Measurements from ENCODE around the gene OCA2.

The OCA2 gene

DNA sequence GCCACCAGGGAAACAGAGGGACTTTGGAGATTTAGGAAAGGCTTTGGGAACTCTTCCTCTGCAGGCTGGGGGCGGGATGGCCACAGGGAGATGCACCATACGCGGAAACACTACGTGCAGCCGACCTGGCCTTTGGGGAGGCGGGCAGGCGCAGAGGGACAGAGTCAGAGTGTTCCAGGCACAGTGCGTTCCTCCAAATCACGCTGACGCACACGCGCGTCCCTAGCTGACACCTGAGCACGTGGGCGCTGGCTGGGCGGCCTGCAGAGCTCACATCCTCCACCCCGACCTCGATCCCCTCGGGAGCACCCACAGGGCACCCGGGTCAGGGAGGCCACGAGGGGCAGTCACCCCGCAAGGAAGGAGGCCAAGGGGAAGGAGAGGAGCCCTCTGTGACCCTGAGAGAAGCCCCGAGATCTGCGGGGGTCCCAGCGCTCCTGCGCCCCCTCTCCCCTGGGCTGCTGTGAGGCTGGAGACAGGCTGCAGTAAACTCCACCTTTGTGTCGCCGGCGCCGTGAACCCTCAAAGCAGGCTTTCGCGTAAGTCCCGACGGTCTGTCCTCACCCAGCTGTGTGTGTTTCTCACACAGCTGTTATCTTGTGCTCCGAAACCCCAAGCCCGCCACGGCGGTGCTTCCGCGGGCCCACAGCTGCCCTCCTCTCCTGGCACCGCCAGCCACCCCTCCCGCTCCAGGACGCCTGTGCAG, 196.3 kb downstream of the OCA2 start:
- H3K36me3 ChIP-seq (replicated peaks) = no peaks in the 10 kb centered on the region
- no peaks in the 10 kb centered on the region for H3K4me1 ChIP-seq
- DNase-seq (ENCODE audit: low spot score in 2 of 2) = no peak
- no peaks in the 10 kb centered on the region for H3K27me3 ChIP-seq (ENCODE audit: low read depth)
- in situ Hi-C loops (cut with MboI; ENCODE audit: low sequenced_read_pairs) = no loop called here
- no peak overlapping the region for H3K4me3 ChIP-seq
- H3K9me3 ChIP-seq = no peaks in the 10 kb centered on the region

DNA sequence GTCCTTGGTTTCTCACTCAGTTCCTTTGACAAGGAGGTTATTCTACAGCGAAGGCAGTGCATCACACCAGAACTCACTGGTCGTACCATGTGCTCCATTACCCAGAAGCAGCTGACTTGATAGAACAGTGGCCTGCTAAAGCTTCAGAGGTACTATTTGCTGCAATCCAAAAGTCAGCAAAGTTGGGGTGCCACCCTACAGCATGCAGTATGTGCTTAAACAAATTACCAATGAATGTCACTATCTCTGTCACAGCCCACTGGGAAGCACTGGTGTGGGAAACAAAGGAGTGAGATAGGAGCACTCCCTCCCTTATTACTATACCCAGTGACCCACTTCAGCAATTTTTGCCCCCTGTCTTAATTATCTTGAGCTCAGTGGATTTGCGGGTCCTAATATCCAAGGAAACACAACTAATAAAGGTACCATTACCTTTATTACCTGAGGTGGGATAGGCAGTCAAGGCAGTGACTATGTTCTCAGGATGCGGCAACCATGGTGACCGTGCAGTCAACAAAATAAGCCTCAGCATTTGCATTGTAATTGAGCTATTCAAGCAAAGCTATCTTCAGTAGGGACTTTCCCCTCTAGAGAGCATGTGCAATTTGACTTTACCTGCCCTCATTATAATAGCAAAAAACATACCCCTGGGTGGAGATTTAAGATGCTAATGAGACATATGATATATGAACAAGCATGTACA, 199.4 kb downstream of the OCA2 start:
- Histone ChIP-seq H3K9me3 (no peaks in the 10 kb centered on the region), H3K36me3 (replicated peaks) (no peaks in the 10 kb centered on the region), H3K27me3 (ENCODE audit: low read depth) (no peaks in the 10 kb centered on the region), H3K4me3 (no peak overlapping the region), H3K4me1 (no peaks in the 10 kb centered on the region)
- in situ Hi-C loops (cut with MboI; ENCODE audit: low sequenced_read_pairs) = no loop called here
- no peak for DNase-seq (ENCODE audit: low spot score in 2 of 2)

DNA sequence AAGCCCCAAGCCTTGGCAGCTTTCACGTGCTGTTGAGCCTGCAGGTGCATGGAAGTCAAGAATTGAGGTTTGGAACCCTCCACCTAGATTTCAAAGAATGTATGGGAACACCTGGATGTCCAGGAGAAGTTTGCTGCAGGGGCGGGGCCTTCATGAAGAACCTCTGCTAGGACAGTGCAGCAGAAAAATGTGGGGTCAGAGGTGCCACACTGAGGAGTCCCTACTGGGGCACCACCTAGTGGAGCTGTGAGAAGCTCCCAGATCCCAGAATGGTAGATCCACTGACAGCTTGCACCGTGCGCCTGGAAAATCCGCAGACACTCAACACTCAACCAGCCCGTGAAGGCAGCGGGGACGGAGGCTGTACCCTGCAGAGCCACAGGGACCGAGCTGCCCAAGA, 201.6 kb downstream of the OCA2 start:
- in situ Hi-C loops (cut with MboI; ENCODE audit: low sequenced_read_pairs) = no loop called here
- DNase-seq (ENCODE audit: low spot score in 2 of 2) = no peak
- H3K4me1 ChIP-seq = no peaks in the 10 kb centered on the region
- H3K9me3 ChIP-seq = no peaks in the 10 kb centered on the region
- H3K36me3 ChIP-seq (replicated peaks) = no peaks in the 10 kb centered on the region
- H3K4me3 ChIP-seq = no peak overlapping the region
- no peaks in the 10 kb centered on the region for H3K27me3 ChIP-seq (ENCODE audit: low read depth)

DNA sequence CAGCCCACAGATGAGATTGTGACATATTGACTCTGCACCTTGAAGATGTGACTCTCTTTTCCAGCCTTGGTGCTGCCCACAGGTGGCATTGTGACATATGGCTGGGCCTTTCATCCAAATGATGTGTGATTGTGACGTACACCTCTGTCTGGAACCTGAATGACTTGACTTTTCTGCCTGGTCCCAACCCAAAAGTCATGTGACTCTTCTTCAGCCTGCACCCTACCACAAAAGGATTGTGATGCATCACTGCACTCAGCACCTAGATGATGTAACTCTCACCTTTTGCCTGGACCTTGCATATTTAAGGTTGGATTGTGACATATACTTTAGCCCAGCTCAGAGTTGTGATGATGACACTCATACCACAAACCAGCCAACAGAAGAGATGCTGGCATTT, 204.5 kb downstream of the OCA2 start:
- no peak for DNase-seq (ENCODE audit: low spot score in 2 of 2)
- in situ Hi-C loops (cut with MboI; ENCODE audit: low sequenced_read_pairs) = no loop called here
- Histone ChIP-seq H3K36me3 (replicated peaks) (no peaks in the 10 kb centered on the region), H3K4me1 (no peaks in the 10 kb centered on the region), H3K27me3 (ENCODE audit: low read depth) (no peaks in the 10 kb centered on the region), H3K4me3 (no peak overlapping the region), H3K9me3 (no peaks in the 10 kb centered on the region)

DNA sequence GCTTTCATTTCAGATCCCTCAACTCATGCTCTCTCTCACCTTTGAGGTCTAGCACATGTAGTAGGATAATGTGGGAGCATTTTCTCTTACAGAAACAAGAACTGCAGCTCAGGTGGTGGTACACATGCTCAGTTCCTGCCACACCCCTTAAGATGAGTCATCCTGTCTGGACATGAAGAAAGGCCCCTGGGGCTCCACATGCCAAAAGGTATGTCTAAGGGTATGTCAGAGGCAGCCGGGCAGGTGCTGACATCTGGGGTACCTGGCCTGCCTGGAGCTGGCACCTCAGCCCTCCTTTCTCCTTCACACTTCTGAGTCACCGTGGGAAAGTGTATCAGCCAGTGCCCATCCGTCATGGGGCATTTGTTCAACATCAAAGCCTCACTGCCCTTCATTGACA, 209.9 kb downstream of the OCA2 start:
- Histone ChIP-seq H3K9me3 (no peaks in the 10 kb centered on the region), H3K27me3 (ENCODE audit: low read depth) (no peaks in the 10 kb centered on the region), H3K4me3 (no peak overlapping the region), H3K4me1 (no peaks in the 10 kb centered on the region), H3K36me3 (replicated peaks) (no peaks in the 10 kb centered on the region)
- no peak for DNase-seq (ENCODE audit: low spot score in 2 of 2)
- in situ Hi-C loops (cut with MboI; ENCODE audit: low sequenced_read_pairs) = no loop called here

DNA sequence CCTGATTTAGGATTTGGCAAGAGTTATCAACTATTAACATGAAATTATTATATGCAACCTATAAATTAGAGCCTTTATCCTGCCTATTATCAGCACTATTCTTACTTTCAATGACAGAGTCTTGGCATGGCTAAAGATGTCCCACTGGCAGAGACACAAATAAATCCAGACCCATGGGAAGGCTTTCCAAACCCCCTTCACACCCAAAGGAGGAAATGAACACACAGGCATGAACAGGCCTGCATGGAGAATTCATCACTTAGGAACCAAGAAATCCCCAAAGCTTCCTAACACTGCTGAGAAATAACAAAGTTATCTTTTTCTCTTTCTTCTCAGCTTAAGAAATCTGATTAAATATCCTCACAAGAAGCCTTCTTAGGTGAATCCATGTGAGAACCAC, 213.9 kb downstream of the OCA2 start:
- in situ Hi-C loops (cut with MboI; ENCODE audit: low sequenced_read_pairs) = no loop called here
- no peaks in the 10 kb centered on the region; the same call in 1 of the 2 replicates for H3K9me3 ChIP-seq

DNA sequence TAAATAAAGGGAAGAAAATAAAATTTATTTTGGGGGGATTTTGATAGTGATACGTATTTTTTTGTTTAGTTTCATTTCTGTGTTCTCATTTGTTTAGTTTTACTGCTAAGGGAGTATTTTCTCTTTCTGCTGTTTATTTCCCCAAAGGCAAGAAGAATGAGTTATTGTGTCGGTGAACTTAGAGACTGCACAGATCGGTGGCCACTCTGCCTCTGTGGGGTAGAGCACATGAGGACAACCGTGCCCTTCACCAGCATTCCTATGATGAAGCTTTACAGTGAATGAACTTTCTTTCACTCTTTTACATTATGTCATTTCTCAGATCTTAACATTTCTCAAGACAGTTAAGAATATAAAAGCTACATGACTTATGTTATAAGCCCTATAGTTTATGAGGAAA, 214.4 kb downstream of the OCA2 start:
- H3K4me1 ChIP-seq = no peaks in the 10 kb centered on the region
- H3K9me3 ChIP-seq = no peaks in the 10 kb centered on the region; the same call in 1 of the 2 replicates
- H3K36me3 ChIP-seq (replicated peaks) = no peaks in the 10 kb centered on the region
- no peak for DNase-seq (ENCODE audit: low spot score in 2 of 2)
- in situ Hi-C loops (cut with MboI; ENCODE audit: low sequenced_read_pairs) = no loop called here
- no peak overlapping the region for H3K4me3 ChIP-seq
- no peaks in the 10 kb centered on the region for H3K27me3 ChIP-seq (ENCODE audit: low read depth)

More for the DNA sequence above, 213.9 kb downstream of the OCA2 start:
- H3K4me3 ChIP-seq = no peak overlapping the region
- no peaks in the 10 kb centered on the region for H3K36me3 ChIP-seq (replicated peaks)
- no peaks in the 10 kb centered on the region for H3K4me1 ChIP-seq
- DNase-seq (ENCODE audit: low spot score in 2 of 2) = no peak
- no peaks in the 10 kb centered on the region for H3K27me3 ChIP-seq (ENCODE audit: low read depth)

DNA sequence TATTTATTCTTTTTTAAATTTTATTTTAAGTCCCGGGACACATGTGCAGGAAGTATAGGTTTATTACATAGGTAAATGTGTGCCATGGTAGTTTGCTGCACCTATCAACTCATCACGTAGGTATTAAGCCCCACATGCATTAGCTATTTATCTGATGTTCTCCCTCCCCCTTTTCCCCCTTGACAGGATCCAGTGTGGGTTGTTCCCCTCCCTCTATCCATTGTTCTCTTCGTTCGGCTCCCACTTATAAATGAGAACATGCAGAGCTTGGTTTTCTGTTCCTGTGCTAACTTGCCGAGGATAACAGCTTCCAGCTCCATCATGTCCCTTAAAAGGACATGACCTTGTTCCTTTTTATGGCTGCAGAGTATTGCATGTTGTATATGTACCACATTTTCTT, 220.3 kb downstream of the OCA2 start:
- Histone ChIP-seq H3K4me1 (no peaks in the 10 kb centered on the region), H3K27me3 (ENCODE audit: low read depth) (no peaks in the 10 kb centered on the region), H3K9me3 (no peaks in the 10 kb centered on the region; the same call in 1 of the 2 replicates), H3K36me3 (replicated peaks) (no peaks in the 10 kb centered on the region), H3K4me3 (no peak overlapping the region)
- no peak for DNase-seq (ENCODE audit: low spot score in 2 of 2)
- in situ Hi-C loops (cut with MboI; ENCODE audit: low sequenced_read_pairs) = no loop called here

DNA sequence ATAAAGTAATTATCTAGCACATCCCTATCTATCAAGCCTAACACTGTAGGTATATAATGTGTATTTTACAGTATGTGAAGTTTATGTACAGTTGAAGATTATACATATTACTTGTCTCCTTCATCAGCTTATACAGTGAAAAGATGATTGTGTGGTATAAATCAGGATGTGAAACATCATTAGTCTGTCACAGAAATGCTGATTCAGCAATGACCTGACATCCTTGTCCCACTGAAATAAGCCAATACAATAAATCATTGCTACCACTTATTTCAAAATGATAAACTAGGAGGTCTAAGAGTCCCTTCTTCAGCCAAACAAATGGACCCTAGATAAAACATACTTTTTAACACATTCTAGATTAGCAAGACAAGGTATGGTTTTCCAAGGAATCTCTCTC, 225.3 kb downstream of the OCA2 start:
- H3K36me3 ChIP-seq (replicated peaks) = no peaks in the 10 kb centered on the region
- no peaks in the 10 kb centered on the region for H3K27me3 ChIP-seq (ENCODE audit: low read depth)
- no peak for DNase-seq (ENCODE audit: low spot score in 2 of 2)
- H3K4me3 ChIP-seq = no peak overlapping the region
- no peaks in the 10 kb centered on the region for H3K4me1 ChIP-seq
- no peaks in the 10 kb centered on the region for H3K9me3 ChIP-seq
- in situ Hi-C loops (cut with MboI; ENCODE audit: low sequenced_read_pairs) = no loop called here

DNA sequence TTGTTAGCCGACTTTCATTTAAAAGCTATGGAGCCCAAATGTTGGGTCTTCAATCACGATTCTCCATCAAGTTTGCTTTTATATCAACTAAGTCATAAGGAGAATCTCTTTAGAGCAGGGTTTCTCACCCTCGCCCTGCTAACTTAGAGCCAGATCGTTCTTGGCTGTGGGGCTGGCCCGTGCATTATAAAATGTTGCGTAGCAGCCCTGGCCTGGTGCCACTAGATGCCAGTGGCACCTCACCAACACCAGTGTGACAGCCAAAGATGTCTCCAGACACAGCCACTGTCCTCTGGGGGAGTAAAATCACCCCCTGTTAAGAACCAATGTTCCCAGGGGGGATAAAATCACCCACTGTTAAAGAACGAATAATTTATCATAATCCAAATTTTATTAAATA, 226.1 kb downstream of the OCA2 start:
- in situ Hi-C loops (cut with MboI; ENCODE audit: low sequenced_read_pairs) = no loop called here
- H3K27me3 ChIP-seq (ENCODE audit: low read depth) = no peaks in the 10 kb centered on the region
- H3K9me3 ChIP-seq = no peaks in the 10 kb centered on the region
- H3K4me3 ChIP-seq = no peak overlapping the region
- no peaks in the 10 kb centered on the region for H3K4me1 ChIP-seq
- DNase-seq (ENCODE audit: low spot score in 2 of 2) = no peak
- no peaks in the 10 kb centered on the region for H3K36me3 ChIP-seq (replicated peaks)

DNA sequence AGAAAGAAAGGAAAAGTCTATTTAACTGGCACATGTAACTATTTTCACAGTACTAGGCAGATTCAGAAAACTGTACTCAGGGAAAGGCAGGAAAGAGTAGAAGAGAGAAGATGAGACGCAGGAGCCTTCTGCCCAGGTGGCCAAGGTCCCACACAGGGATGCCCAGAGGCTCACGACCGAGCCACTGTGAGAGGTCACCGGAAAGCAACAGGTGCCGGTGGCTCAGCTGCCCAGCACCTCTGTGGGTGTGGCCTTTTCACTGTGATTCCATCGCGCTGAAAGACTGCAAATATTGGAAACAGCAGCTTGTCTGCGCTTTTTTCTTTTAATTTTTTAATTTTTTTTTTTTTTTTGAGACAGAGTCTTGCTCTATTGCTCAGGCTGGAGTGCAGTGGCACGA, 226.8 kb downstream of the OCA2 start:
- no peak for DNase-seq (ENCODE audit: low spot score in 2 of 2)
- H3K9me3 ChIP-seq = no peaks in the 10 kb centered on the region
- in situ Hi-C loops (cut with MboI; ENCODE audit: low sequenced_read_pairs) = no loop called here

DNA sequence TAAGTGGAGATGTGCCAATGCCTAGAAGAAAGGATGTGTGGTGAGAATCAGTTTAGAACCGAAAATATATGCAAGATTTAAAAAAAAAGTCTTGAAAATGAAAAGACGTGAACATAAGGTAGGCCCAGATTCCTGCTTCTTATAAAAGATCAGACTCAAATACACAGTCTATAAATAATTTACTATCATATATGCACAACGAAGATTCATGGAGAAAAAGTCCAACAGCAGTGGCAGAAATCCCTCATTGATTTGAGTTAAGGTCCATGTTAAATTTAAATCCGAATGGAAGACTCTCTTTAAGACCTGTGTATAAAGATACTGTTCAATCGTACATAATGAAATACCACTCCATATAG, 227.2 kb downstream of the OCA2 start:
- no peaks in the 10 kb centered on the region for H3K27me3 ChIP-seq (ENCODE audit: low read depth)
- no peaks in the 10 kb centered on the region for H3K9me3 ChIP-seq
- H3K36me3 ChIP-seq (replicated peaks) = no peaks in the 10 kb centered on the region
- no peaks in the 10 kb centered on the region for H3K4me1 ChIP-seq
- no peak overlapping the region for H3K4me3 ChIP-seq
- in situ Hi-C loops (cut with MboI; ENCODE audit: low sequenced_read_pairs) = no loop called here
- no peak for DNase-seq (ENCODE audit: low spot score in 2 of 2)

More for the DNA sequence above, 226.8 kb downstream of the OCA2 start:
- Histone ChIP-seq H3K27me3 (ENCODE audit: low read depth) (no peaks in the 10 kb centered on the region), H3K4me1 (no peaks in the 10 kb centered on the region), H3K4me3 (no peak overlapping the region), H3K36me3 (replicated peaks) (no peaks in the 10 kb centered on the region)

DNA sequence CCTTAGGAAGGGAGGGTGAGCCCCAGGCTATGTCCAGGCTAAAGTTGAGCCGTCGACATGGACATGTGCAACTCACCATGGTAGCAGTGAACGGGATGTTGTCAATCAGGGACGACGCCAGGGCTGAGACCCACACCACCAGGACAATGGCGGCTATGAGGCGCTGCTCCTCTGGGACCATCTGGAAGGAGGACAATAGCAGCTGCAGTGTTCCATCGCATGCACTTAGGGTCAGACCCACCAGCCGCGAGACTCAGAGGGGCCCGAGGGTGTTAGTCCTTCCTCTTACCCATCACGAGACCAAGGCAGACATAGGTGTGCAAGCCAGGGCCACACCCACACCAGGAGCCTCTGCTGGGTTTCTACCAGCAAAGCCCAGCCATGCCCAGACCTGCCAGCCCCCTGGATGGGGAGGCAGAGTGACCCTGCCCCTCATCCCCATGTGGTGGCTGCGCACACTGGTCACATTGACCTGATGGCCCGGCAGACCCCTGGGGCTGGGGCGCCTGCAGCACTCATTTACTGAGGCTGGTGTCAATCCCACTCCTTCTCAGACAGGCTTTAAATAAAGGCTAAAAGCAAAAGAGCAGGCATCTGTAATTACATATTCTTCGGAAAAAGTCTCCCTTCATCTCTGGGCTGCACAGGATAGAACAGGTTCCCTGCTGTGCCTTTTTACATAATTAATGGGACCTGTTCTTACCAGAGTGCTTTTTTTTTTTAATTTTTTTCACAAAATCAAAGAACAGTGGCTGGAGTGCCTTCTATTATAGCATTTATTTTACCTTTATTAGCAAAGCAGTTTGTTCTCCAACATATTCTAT, 227.8 kb downstream of the OCA2 start:
- in situ Hi-C loops (cut with MboI; ENCODE audit: low sequenced_read_pairs) = no loop called here
- DNase-seq (ENCODE audit: low spot score in 2 of 2) = no peak
- Histone ChIP-seq H3K36me3 (replicated peaks) (no peaks in the 10 kb centered on the region), H3K4me1 (no peaks in the 10 kb centered on the region), H3K4me3 (no peak overlapping the region), H3K27me3 (ENCODE audit: low read depth) (no peaks in the 10 kb centered on the region), H3K9me3 (no peaks in the 10 kb centered on the region)

DNA sequence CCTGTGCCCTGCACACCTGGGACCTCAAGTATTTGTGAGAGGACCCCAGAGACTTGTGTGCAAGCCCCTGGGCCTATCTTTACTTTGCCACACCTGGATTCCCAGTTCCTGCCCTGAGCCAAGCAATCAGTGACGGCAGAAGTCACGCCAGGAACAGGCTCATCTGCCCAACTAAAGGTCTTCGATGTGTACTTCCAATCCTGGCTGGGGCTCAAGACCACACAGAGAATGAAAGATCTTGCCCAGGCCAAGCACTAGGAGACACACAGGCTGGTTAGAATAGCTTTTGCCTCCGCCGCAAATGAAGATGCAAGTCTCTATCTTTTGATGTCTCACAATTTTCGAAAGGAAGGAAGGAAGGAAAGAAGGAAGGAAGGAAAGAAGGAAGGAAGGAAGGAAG, 228.8 kb downstream of the OCA2 start:
- Histone ChIP-seq H3K36me3 (replicated peaks) (no peaks in the 10 kb centered on the region), H3K4me1 (no peaks in the 10 kb centered on the region), H3K4me3 (no peak overlapping the region), H3K27me3 (ENCODE audit: low read depth) (no peaks in the 10 kb centered on the region), H3K9me3 (no peaks in the 10 kb centered on the region)
- no peak for DNase-seq (ENCODE audit: low spot score in 2 of 2)
- in situ Hi-C loops (cut with MboI; ENCODE audit: low sequenced_read_pairs) = no loop called here

Data from HAP-1 (cell line).